ENCODE data around the gene PRPF4.
A peak's percentile ranks its signal among the peaks of the same experiment; 100 is the strongest.

PRPF4 gene

GRCh38 chr9:113315231-113315630 is 39.8 kb downstream of the PRPF4 start:
- intact Hi-C loops (cut with DNase I; ENCODE audit: low total_unique reads): loop anchor here (10.0 kb wide), 1 partner anchor 60 kb away; the partner anchor contains the start of gene HDHD3
- Histone ChIP-seq H3K36me3 (peaks cover 0 to 33% (median 4%) of the 10 kb centered on the region in 3 donors), H3K4me1 (peaks cover 0 to 11% (median 0%) of the 10 kb centered on the region in 4 donors), H3K9me3 (no peaks in the 10 kb centered on the region), H3K27me3 (no peaks in the 10 kb centered on the region), H3K27ac (peak overlapping the region in 1 of 2 donors; percentile 49), H3K4me3 (no peak overlapping the region)
- no peak for TF ChIP-seq CTCF (IDR thresholded peaks at IDR 0.05)
- no peak for DNase-seq

GRCh38 chr9:113316030-113316429 is 40.6 kb downstream of the PRPF4 start:
- Histone ChIP-seq H3K36me3 (peaks cover 0 to 40% (median 7%) of the 10 kb centered on the region in 3 donors), H3K27ac (peak overlapping the region in 1 of 2 donors; percentile 49), H3K27me3 (no peaks in the 10 kb centered on the region), H3K4me1 (peaks cover 0 to 11% (median 0%) of the 10 kb centered on the region in 4 donors), H3K9me3 (no peaks in the 10 kb centered on the region), H3K4me3 (no peak overlapping the region)
- no peak for TF ChIP-seq CTCF (IDR thresholded peaks at IDR 0.05)
- intact Hi-C loops (cut with DNase I; ENCODE audit: low total_unique reads): loop anchor here (10.0 kb wide), 1 partner anchor 59 kb away; the partner anchor contains the start of gene HDHD3
- no peak for DNase-seq

- no peak overlapping the region for H3K4me3 ChIP-seq
- DNase-seq: no peak
- H3K9me3 ChIP-seq: no peaks in the 10 kb centered on the region
- H3K27ac ChIP-seq: no peak overlapping the region
- intact Hi-C loops (cut with DNase I; ENCODE audit: low total_unique reads): loop anchor here (10.0 kb wide), 1 partner anchor 57 kb away; the partner anchor contains the start of gene HDHD3
- peaks cover 0 to 49% (median 7%) of the 10 kb centered on the region in 3 donors for H3K36me3 ChIP-seq
- H3K4me1 ChIP-seq: peaks cover 0 to 11% (median 0%) of the 10 kb centered on the region in 4 donors
- no peaks in the 10 kb centered on the region for H3K27me3 ChIP-seq
- peak; percentile 13 to 17 for TF ChIP-seq CTCF (IDR thresholded peaks at IDR 0.05)
These were observed 42.3 kb downstream of the PRPF4 start for GRCh38 chr9:113317777-113318176.

GRCh38 chr9:113319054-113319453 is 43.6 kb downstream of the PRPF4 start:
- intact Hi-C loops (cut with DNase I; ENCODE audit: low total_unique reads): loop anchor here (10.0 kb wide), 1 partner anchor 56 kb away; the partner anchor contains the start of gene HDHD3
- peaks cover 0 to 49% (median 7%) of the 10 kb centered on the region in 3 donors for H3K36me3 ChIP-seq
- H3K27me3 ChIP-seq: no peaks in the 10 kb centered on the region
- TF ChIP-seq CTCF (IDR thresholded peaks at IDR 0.05): no peak
- H3K27ac ChIP-seq: no peak overlapping the region
- H3K4me1 ChIP-seq: peaks cover 0 to 11% (median 0%) of the 10 kb centered on the region in 4 donors
- H3K9me3 ChIP-seq: no peaks in the 10 kb centered on the region
- H3K4me3 ChIP-seq: no peak overlapping the region
- DNase-seq: no peak

GRCh38 chr9:113320051-113320450 is 44.6 kb downstream of the PRPF4 start:
- Histone ChIP-seq H3K27ac (no peak overlapping the region), H3K4me1 (peaks cover 0 to 11% (median 0%) of the 10 kb centered on the region in 4 donors)

More at GRCh38 chr9:113320051-113320450, 44.6 kb downstream of the PRPF4 start:
- intact Hi-C loops (cut with DNase I; ENCODE audit: low total_unique reads): no loop called here
- peaks cover 0 to 49% (median 7%) of the 10 kb centered on the region in 3 donors for H3K36me3 ChIP-seq
- H3K9me3 ChIP-seq: no peaks in the 10 kb centered on the region
- no peaks in the 10 kb centered on the region for H3K27me3 ChIP-seq
- no peak for DNase-seq
- TF ChIP-seq CTCF (IDR thresholded peaks at IDR 0.05): no peak
- no peak overlapping the region for H3K4me3 ChIP-seq
